PC-3 (cell line): ENCODE measurements around the gene STAC3. TPM values are rescaled to one million over a fixed set of nuclear protein-coding genes. Genes with fewer than 3 reads are reported as not detected.

Experiments
- ATAC-seq: fragments of 200-7000 bp; cut with Tn5 transposase; 2 replicates; pipeline ENCODE4 v1.9.1; 2020; ENCODE audit warnings: mild to moderate bottlenecking, moderate library complexity
- BruUV-seq: library from RNA; stranded (reverse); fragments of 400-500 nt; replicated peaks from 2 replicates; lab custom pipeline; 2021; lab: Mats Ljungman, UMichigan
- CTCF ChIA-PET: fragments of 300-600 bp; sonication (Branson Sonifier 250); formaldehyde crosslinking; loops from one replicate; lab custom pipeline; 2022; ENCODE audit warnings: antibody characterized with exemption; lab: Charles Lee
- POLR2A ChIA-PET: fragments of 300-600 bp; sonication (Branson Sonifier 250); formaldehyde crosslinking; loops from one replicate; lab custom pipeline; 2022; ENCODE audit warnings: antibody characterized with exemption; ENCODE audit not compliant: unreplicated experiment; lab: Charles Lee
- DNase-seq: peaks from one replicate; pipeline ENCODE4 v3.0.0-alpha.2; 2015
- H2AFZ ChIP-seq: fragments of 300-600 bp; sonication (generic); 2 replicates; pipeline ENCODE4 v1.6.0; 2016; ENCODE audit warnings: antibody characterized with exemption, low read length
- H3F3A ChIP-seq: fragments of 300-600 bp; sonication (generic); one replicate; pipeline ENCODE4 v1.6.0; 2017; ENCODE audit warnings: antibody characterized with exemption, low read length, control low read depth, mild to moderate bottlenecking; ENCODE audit not compliant: unreplicated experiment
- H3K27ac ChIP-seq: fragments of 300-600 bp; sonication (generic); 2 replicates; pipeline ENCODE4 v1.5.1; 2016; ENCODE audit warnings: mild to moderate bottlenecking, low read length
- H3K27me3 ChIP-seq: fragments of 300-600 bp; sonication (generic); 2 replicates; pipeline ENCODE4 v1.6.1; 2016; ENCODE audit warnings: low read length, mixed read lengths
- H3K36me3 ChIP-seq: fragments of 300-600 bp; sonication (generic); 2 replicates; pipeline ENCODE4 v1.6.1; 2016; ENCODE audit warnings: low read depth, mixed run types, low read length, mixed read lengths
- H3K4me1 ChIP-seq: fragments of 300-600 bp; sonication (generic); 2 replicates; pipeline ENCODE4 v1.5.1; 2016; ENCODE audit warnings: low read length; ENCODE audit not compliant: insufficient read depth
- H3K4me2 ChIP-seq: fragments of 300-600 bp; sonication (generic); 2 replicates; pipeline ENCODE4 v1.6.0; 2016; ENCODE audit warnings: low read length
- H3K4me3 ChIP-seq: fragments of 300-600 bp; sonication (generic); 2 replicates; pipeline ENCODE4 v1.5.1; 2016; ENCODE audit warnings: mild to moderate bottlenecking, low read length, mixed read lengths
- H3K79me2 ChIP-seq: fragments of 300-600 bp; sonication (generic); 2 replicates; pipeline ENCODE4 v1.6.1; 2017; ENCODE audit warnings: low read length, mixed read lengths
- H3K9ac ChIP-seq: fragments of 300-600 bp; sonication (generic); 2 replicates; pipeline ENCODE4 v1.6.0; 2016; ENCODE audit warnings: mild to moderate bottlenecking, low read length
- H3K9me2 ChIP-seq: fragments of 300-600 bp; sonication (generic); replicated peaks from 2 replicates; pipeline ENCODE4 v1.6.1; 2016; ENCODE audit warnings: mixed run types, low read length, mixed read lengths
- H3K9me3 ChIP-seq: fragments of 300-600 bp; sonication (generic); 2 replicates; pipeline ENCODE4 v1.6.1; 2016; ENCODE audit warnings: low read length, mixed read lengths
- H4K20me1 ChIP-seq: fragments of 300-600 bp; sonication (generic); 2 replicates; pipeline ENCODE4 v1.6.1; 2016; ENCODE audit warnings: low read length, mixed read lengths
- EZH2 ChIP-seq: fragments of 300-600 bp; sonication (generic); IDR thresholded peaks from one replicate; pipeline ENCODE4 v1.6.1; 2017; ENCODE audit warnings: antibody characterized with exemption, mild to moderate bottlenecking, low read length; ENCODE audit not compliant: unreplicated experiment
- EZH2phosphoT487 ChIP-seq: fragments of 300-600 bp; sonication (generic); IDR thresholded peaks from 2 replicates; pipeline ENCODE4 v1.6.1; 2018; ENCODE audit warnings: mild to moderate bottlenecking, antibody characterized with exemption, low read length, borderline replicate concordance
- intact Hi-C: fragments of 100-400 bp; cut with micrococcal nuclease; formaldehyde crosslinking; loops from 2 replicates; pipeline ENCODE4 v1.9.0; 2023
- total RNA-seq: library from RNA; depleted of rRNA; stranded (reverse); fragments of >200 nt; gene quantifications from 2 replicates; pipeline ENCODE4 v1.2.3, GENCODE V29; 2014
- TF ChIP-seq, protein P1 (sequence below): fragments of 300-600 bp; sonication (generic); conservative IDR thresholded peaks from 2 replicates; pipeline ENCODE4 v1.5.1; 2017; ENCODE audit warnings: antibody characterized with exemption, low read depth, mild to moderate bottlenecking, low read length

STAC3 gene
- total RNA-seq, 1 experiment from 2014 or later: 1.8 TPM

DNA sequence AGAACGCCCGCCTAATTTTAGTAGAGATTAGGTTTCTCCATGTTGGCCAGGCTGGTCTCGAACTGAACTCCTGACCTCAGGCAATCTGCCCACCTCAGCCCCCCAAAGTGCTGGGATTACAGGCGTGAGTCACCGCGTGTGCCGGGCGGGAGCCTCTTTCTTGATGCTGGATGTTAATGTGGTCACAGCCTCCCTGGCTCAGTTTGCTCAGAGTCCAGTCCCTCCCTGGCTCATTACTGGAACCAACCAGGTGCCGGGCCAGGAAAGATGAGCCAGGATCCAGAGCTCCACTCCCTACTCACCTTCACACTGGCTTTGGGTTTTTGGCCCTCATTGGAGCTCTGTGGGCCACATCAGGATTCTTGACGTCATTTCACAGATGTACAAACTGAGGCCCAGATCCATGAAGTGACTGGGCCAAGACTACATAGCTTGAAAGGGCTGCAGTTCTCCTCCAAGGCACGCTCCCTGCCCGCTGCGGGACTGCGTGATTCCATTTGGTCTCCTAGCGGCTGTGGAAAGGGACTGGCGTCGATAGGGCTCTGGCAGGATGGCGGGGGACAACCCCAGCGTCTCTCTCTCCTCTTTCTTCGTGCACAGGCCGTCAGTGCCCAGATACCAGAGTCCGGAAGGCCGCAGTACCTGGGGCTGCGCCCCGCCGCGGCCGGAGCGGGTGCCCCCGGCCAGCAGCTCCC, 26.6 kb downstream of the STAC3 start:
- intact Hi-C loops: no loop called here
- Histone ChIP-seq H3K4me1 (peaks cover 7% of the 10 kb centered on the region; the same call in 1 of the 2 replicates), H3K9ac (no peak overlapping the region), H3K9me2 (no peaks in the 10 kb centered on the region), H2AFZ (no peak overlapping the region), H3K4me2 (no peak overlapping the region), H3K79me2 (no peaks in the 10 kb centered on the region), H3K4me3 (no peak overlapping the region), H3K27me3 (no peaks in the 10 kb centered on the region), H3K36me3 (no peaks in the 10 kb centered on the region), H3F3A (no peaks in the 10 kb centered on the region), H4K20me1 (no peaks in the 10 kb centered on the region), H3K27ac (no peak overlapping the region), H3K9me3 (no peaks in the 10 kb centered on the region)
- TF ChIP-seq EZH2phosphoT487 (no peak), EZH2 (no peak)
- TF ChIP-seq, protein P1, sequence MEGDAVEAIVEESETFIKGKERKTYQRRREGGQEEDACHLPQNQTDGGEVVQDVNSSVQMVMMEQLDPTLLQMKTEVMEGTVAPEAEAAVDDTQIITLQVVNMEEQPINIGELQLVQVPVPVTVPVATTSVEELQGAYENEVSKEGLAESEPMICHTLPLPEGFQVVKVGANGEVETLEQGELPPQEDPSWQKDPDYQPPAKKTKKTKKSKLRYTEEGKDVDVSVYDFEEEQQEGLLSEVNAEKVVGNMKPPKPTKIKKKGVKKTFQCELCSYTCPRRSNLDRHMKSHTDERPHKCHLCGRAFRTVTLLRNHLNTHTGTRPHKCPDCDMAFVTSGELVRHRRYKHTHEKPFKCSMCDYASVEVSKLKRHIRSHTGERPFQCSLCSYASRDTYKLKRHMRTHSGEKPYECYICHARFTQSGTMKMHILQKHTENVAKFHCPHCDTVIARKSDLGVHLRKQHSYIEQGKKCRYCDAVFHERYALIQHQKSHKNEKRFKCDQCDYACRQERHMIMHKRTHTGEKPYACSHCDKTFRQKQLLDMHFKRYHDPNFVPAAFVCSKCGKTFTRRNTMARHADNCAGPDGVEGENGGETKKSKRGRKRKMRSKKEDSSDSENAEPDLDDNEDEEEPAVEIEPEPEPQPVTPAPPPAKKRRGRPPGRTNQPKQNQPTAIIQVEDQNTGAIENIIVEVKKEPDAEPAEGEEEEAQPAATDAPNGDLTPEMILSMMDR: no peak
- CTCF ChIA-PET: no interaction called here
- POLR2A ChIA-PET: interaction anchor here (0.6 kb wide), 1 partner anchor 29 kb away, joined by 3 read pairs; no protein-coding TSS in a partner anchor
- DNase-seq (no peak), ATAC-seq (no peak)
- BruUV-seq: no TSS peak

DNA sequence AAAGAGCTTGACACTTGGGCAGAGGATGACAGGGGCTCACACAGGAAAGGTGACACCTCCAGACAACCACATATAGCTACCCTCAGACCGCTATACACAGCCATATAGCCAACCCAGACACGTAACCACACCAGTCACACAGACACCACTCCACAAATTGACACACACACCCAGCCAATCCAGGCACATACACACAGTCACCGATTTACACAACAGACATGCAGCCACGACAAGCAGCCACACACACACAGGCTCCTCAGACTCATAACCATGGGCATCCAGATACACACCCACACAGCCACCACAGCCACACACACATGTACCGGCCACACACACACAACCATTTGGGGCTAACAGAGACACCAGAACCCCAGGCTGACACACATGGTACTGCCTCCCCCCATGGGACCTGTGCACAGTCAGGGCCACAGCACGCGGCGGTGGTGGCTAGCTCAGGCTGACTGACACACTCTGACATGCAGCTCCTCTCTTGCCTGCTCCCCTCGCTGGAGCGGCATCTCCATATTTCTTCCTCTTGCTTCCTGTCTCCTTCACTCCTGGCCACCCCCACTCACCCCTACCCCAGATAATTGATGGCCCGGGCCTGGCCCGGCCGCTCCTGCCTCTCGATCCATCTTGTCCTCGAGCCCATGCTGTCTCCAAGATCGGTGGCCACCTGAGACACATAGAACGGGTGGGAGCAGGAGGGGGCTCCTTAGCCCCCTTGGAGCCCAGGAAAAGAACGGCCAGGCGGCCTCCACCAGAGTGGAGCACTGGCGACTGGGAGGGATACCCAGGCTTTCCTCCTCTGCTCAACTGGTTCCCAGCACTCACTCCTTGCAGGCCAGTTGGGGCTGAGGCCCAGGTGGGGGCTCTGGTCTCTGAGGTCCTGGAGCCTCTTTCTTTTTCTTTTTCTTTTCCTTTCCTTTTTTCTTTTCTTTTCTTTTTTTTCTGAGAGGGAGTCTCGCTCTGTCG, 27.5 kb downstream of the STAC3 start:
- Histone ChIP-seq H4K20me1 (no peaks in the 10 kb centered on the region), H3K9me3 (no peaks in the 10 kb centered on the region), H2AFZ (no peak overlapping the region), H3K9ac (no peak overlapping the region), H3K79me2 (no peaks in the 10 kb centered on the region), H3K36me3 (no peaks in the 10 kb centered on the region), H3K27me3 (no peaks in the 10 kb centered on the region), H3K4me3 (no peak overlapping the region), H3K27ac (no peak overlapping the region), H3F3A (no peaks in the 10 kb centered on the region), H3K9me2 (no peaks in the 10 kb centered on the region), H3K4me1 (peaks cover 6% of the 10 kb centered on the region), H3K4me2 (no peak overlapping the region)
- TF ChIP-seq EZH2: no peak
- TF ChIP-seq, protein P1: no peak
- no peak for TF ChIP-seq EZH2phosphoT487
- ATAC-seq (no peak), DNase-seq (no peak)
- BruUV-seq: no TSS peak
- ChIA-PET POLR2A (no interaction called here), CTCF (no interaction called here)
- intact Hi-C loops: no loop called here
